Activated CD4-positive, alpha-beta T cell treated with anti-CD3 and anti-CD28 coated beads, Interleukin-2, amount 10 ng/mL, durations not matched to agents 7 days and 5 days (primary cell): ENCODE measurements around the gene BRCA2. TPM values are rescaled to one million over a fixed set of nuclear protein-coding genes. Genes with fewer than 3 reads are reported as not detected.
A peak's percentile ranks its signal among the peaks of the same experiment; 100 is the strongest.

Experiments
- CTCF ChIA-PET: fragments of 350-600 bp; sonication (Branson Sonifier 250); formaldehyde crosslinking; loops from one replicate; lab custom pipeline; 2021; ENCODE audit warnings: antibody characterized with exemption; lab: Charles Lee
- POLR2A ChIA-PET: fragments of 350-600 bp; sonication (Branson Sonifier 250); formaldehyde crosslinking; loops from one replicate; lab custom pipeline; 2021; ENCODE audit warnings: antibody characterized with exemption; lab: Charles Lee
- DNase-seq: peaks from one replicate; pipeline ENCODE4 v3.0.0-alpha.2; 2020
- H3K27ac Mint-ChIP-seq: one replicate; pipeline ENCODE4 v1.8.0; 2021; ENCODE audit warnings: mild to moderate bottlenecking, moderate library complexity, mixed read lengths
- H3K27me3 Mint-ChIP-seq: one replicate; pipeline ENCODE4 v1.8.0; 2021; ENCODE audit warnings: mixed read lengths
- H3K36me3 Mint-ChIP-seq: one replicate; pipeline ENCODE4 v1.8.0; 2021; ENCODE audit warnings: low read depth, mixed read lengths
- H3K4me1 Mint-ChIP-seq: one replicate; pipeline ENCODE4 v1.8.0; 2021; ENCODE audit warnings: mixed read lengths
- H3K4me3 Mint-ChIP-seq: one replicate; pipeline ENCODE4 v1.8.0; 2021; ENCODE audit warnings: mild to moderate bottlenecking, moderate library complexity, mixed read lengths
- H3K9me3 Mint-ChIP-seq: one replicate; pipeline ENCODE4 v1.8.0; 2021; ENCODE audit warnings: mixed read lengths
- total RNA-seq, 2 experiments: library from RNA; stranded (reverse); gene quantifications; one replicate each; pipeline ENCODE4 v1.2.3, GENCODE V29; 2021

The BRCA2 gene
- total RNA-seq, 2 experiments from 2014 or later, result 26.3 to 33.5 TPM

DNA sequence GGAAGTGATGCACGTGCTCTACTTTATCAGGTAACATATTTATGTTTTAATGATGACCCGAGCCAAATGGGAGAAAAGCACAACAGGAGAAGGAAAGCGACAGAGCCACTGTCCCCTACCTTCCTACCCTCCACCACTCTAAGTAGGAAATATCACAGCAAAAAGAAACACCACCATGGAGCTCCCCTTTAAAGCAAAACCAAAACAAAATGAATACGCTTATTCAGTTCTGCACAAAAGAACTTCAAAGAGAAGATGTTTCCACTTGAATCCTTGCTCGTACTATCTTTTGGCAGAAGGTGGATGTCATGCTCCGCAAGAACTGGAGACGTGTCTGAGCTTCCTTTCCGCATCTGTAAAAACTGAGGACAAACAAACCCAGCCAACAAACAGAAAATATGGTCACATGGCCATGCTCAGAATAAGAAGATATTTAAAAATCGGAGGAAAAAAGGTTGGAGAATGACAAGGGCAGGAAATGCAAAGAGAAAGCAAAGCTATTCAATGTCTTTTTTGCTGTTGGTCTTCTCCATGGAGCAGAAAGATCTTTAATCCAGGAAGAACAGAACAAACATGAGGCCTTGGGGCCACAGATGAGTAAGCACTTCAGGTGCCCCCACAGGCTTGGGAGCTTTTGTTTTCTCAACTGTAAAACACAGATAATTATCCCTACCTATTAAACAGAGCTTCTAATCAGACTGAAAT lies 93.1 kb downstream of the BRCA2 start:
- Mint-ChIP-seq H3K27me3 (no peaks in the 10 kb centered on the region), H3K36me3 (peaks cover 26% of the 10 kb centered on the region), H3K4me3 (peak overlapping the region; percentile 23), H3K4me1 (peaks cover 29% of the 10 kb centered on the region), H3K9me3 (no peaks in the 10 kb centered on the region), H3K27ac (peak overlapping the region; percentile 81)
- CTCF ChIA-PET, result interaction anchor here (0.6 to 1.6 kb wide), 8 partner anchors 10 to 438 kb away, joined by 3 to 5 read pairs (median 3); partner anchors contain the start of genes BRCA2 and ZAR1L
- DNase-seq, result no peak
- POLR2A ChIA-PET, result interaction anchor here (0.7 to 1.7 kb wide), 2 partner anchors 93 to 622 kb away, joined by 3 read pairs; partner anchors contain the start of genes BRCA2 and ZAR1L

DNA sequence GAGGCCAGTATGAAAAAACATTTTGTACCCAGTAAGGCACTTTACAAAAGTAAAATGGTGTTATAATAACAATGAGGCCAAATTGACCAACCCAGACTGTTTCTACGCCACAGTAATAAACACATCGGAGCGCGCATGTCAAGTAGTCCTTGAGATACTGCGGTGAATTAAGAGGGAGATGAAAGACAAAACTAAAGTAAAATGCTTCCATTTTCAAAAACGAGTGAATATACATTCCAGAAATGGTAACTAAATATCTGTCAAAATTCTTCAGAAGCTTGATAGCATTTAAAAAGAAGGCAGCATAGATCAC lies 93.6 kb downstream of the BRCA2 start:
- no peak overlapping the region for H3K4me3 Mint-ChIP-seq
- CTCF ChIA-PET, result interaction anchor here (1.0 to 1.6 kb wide), 7 partner anchors 9 to 437 kb away, joined by 3 to 5 read pairs (median 3); partner anchors contain the start of genes BRCA2 and ZAR1L
- H3K27me3 Mint-ChIP-seq, result no peaks in the 10 kb centered on the region
- no peaks in the 10 kb centered on the region for H3K9me3 Mint-ChIP-seq
- POLR2A ChIA-PET, result interaction anchor here (0.7 to 1.7 kb wide), 2 partner anchors 94 to 622 kb away, joined by 3 read pairs; partner anchors contain the start of genes BRCA2 and ZAR1L
- H3K27ac Mint-ChIP-seq, result no peak overlapping the region
- H3K36me3 Mint-ChIP-seq, result peaks cover 21% of the 10 kb centered on the region
- H3K4me1 Mint-ChIP-seq, result peaks cover 29% of the 10 kb centered on the region
- DNase-seq, result no peak

DNA sequence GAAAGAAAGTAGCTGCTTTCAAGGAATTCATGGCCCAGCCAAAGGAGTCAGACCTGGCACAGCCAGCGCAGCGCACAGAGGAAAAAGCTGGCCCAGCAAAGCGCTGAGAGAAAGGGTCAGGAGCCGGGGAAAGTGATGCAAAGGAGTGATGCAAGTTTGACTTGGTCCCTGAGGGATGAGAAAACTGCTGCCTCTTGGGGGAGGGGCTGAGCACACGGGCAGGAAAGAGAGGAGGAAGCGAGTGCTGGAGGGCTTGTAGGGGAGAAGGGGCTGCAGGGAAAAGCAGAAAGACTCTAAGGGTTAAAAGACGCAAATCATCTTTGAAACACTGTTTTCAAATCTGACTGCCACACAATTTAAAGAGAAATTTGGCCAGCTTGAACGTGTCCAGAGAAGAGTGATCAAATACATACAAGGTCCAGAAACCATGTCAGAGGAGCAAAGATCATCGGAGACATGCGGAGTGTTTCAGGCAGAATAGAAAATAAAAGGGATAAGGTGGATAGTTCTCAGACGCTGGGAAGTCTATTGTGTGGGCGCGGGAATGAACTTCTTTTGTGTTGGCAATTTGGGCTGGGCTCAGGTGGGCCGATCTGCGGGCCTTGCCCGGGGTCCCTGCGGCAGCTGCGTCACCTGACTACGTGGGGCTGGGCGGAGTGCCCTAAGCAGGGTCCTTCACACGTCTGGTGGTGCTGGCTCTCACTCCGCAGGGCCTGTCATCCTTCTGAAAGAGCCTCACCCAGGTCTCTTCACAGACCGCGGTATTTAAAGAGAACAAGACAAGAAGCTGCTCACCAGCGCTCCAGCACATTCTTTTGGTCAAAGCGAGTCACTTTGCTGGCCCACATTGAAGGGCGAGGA lies 94.5 kb downstream of the BRCA2 start:
- ChIA-PET CTCF (interaction anchor here (0.5 to 1.5 kb wide), 3 partner anchors 14 to 51 kb away, joined by 3 to 4 read pairs (median 3); no protein-coding TSS in a partner anchor), POLR2A (no interaction called here)
- Mint-ChIP-seq H3K36me3 (peaks cover 21% of the 10 kb centered on the region), H3K27me3 (no peaks in the 10 kb centered on the region), H3K9me3 (no peaks in the 10 kb centered on the region), H3K4me1 (peaks cover 29% of the 10 kb centered on the region), H3K4me3 (no peak overlapping the region), H3K27ac (no peak overlapping the region)
- no peak for DNase-seq

DNA sequence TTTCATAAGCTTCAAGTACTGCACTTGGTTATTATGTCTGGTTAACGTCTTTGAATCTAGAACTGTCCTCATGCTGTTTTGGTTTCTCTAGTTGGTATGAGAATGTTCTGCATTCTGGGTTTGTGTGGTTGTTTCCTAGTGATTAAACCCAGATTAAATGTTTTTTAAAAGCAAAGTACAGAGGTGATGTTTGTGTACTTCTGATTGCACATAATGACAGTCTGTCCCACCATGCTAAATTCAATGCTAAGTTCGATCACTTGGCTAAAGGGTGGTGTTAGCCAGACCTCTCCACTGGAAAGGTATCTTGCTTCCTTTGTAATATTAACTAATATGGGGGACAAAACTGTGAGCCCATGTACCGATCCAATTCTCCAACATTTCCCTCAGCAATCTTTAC lies 98.0 kb downstream of the BRCA2 start:
- Mint-ChIP-seq H3K4me3 (no peak overlapping the region), H3K9me3 (peaks cover 8% of the 10 kb centered on the region)

DNA sequence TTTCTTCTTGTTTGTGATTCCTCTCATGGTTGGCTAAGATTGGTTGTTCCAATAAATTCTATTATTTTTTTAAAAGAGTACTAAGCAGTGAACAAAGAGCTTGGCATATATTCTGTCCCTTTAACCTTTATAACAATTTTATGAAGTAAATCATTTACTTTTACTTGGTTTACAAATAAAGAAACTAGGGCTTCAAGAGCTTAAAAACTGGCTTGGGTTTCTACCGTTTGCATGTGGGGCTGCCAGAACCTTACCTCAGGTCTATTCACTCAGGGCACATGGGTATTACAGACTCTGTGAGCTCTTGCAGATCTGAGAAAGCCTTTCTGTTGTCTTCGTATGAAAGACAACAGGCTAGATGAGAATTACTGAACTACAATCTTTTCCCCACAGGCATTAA lies 99.3 kb downstream of the BRCA2 start:
- peaks cover 30% of the 10 kb centered on the region for H3K36me3 Mint-ChIP-seq
- H3K9me3 Mint-ChIP-seq, result peaks cover 14% of the 10 kb centered on the region
- CTCF ChIA-PET, result interaction anchor here (1.0 kb wide), 1 partner anchor 171 kb away, joined by 3 read pairs; the partner anchor contains the start of gene PDS5B
- H3K27ac Mint-ChIP-seq, result peak overlapping the region; percentile 13
- no peaks in the 10 kb centered on the region for H3K27me3 Mint-ChIP-seq
- DNase-seq, result no peak
- H3K4me3 Mint-ChIP-seq, result no peak overlapping the region
- H3K4me1 Mint-ChIP-seq, result peaks cover 5% of the 10 kb centered on the region
- POLR2A ChIA-PET, result no interaction called here

More for the DNA sequence above, 98.0 kb downstream of the BRCA2 start:
- no peak for DNase-seq
- Mint-ChIP-seq H3K27ac (no peak overlapping the region), H3K27me3 (no peaks in the 10 kb centered on the region), H3K36me3 (peaks cover 21% of the 10 kb centered on the region), H3K4me1 (peaks cover 18% of the 10 kb centered on the region)
- ChIA-PET CTCF (no interaction called here), POLR2A (no interaction called here)

DNA sequence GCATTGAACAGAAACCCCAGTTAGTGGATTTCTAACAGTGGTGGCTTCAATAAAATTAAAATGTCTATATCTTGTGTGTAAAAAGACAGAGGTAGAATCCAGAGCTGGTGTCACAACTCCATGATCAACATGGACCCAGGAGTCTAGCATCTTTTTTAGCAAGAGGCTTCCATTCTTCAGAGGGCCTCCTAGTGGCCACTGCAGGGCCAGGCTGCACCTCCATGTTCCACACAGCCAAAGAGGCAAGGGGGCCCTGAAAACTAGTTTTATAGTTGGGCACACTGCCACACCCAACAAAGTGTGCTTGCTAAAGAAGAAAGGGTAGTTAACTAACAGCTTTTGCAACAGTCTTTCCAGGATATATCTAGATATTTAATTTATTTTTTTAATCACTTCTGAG lies 99.7 kb downstream of the BRCA2 start:
- Mint-ChIP-seq H3K27ac (peak overlapping the region; percentile 13), H3K4me3 (no peak overlapping the region), H3K36me3 (peaks cover 35% of the 10 kb centered on the region), H3K27me3 (no peaks in the 10 kb centered on the region), H3K4me1 (peaks cover under 1% of the 10 kb centered on the region), H3K9me3 (peaks cover 18% of the 10 kb centered on the region)
- peak; percentile 26 for DNase-seq
- POLR2A ChIA-PET, result no interaction called here
- CTCF ChIA-PET, result no interaction called here

DNA sequence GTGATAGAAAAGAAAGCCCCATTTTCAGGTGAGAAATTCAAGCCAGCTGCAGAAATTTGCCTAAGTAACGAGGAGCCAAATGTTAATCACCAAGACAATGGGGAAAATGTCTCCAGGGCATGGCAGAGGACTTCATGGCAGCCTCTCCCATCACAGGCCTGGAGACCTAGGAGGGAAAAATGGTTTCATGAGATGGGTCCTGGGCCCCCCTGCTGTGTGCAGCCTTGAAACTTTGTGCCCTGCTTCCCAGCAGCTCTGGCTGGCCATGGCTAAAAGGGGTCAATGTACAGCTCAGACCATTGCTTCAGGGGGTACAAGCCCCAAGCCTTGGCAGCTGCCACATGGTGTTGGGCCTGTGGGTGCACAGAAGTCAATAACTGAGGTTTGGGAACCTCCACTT lies 102.7 kb downstream of the BRCA2 start:
- POLR2A ChIA-PET, result no interaction called here
- Mint-ChIP-seq H3K4me1 (no peaks in the 10 kb centered on the region), H3K27me3 (no peaks in the 10 kb centered on the region), H3K4me3 (no peak overlapping the region), H3K27ac (no peak overlapping the region), H3K9me3 (peaks cover 26% of the 10 kb centered on the region), H3K36me3 (peaks cover 58% of the 10 kb centered on the region)
- CTCF ChIA-PET, result interaction anchor here (1.1 to 1.3 kb wide), 3 partner anchors 10 to 103 kb away, joined by 3 read pairs; partner anchors contain the start of genes BRCA2 and ZAR1L
- no peak for DNase-seq

DNA sequence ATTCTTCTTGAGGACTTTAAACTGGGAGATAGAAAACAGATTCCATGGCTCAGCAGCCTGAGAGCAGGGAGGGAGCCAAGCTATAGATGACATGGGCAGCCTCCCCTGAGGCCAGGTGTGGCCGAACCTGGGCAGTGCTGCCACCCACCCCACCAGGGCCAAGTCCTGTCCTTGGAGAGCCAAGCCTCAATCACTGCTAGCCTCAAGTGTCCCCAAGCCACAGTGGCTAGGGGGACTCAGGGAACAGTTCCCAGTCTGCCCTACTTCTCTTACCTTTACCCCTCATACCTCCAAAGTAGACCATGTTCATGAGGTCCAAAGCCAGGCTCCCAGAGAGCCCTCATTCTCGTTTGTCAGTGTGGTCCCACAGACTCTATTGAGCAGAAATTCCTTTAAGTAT lies 104.6 kb downstream of the BRCA2 start:
- ChIA-PET CTCF (no interaction called here), POLR2A (no interaction called here)
- peaks cover 29% of the 10 kb centered on the region for H3K9me3 Mint-ChIP-seq
- DNase-seq, result no peak
- H3K4me1 Mint-ChIP-seq, result peaks cover 11% of the 10 kb centered on the region
- H3K27ac Mint-ChIP-seq, result no peak overlapping the region
- H3K27me3 Mint-ChIP-seq, result no peaks in the 10 kb centered on the region
- H3K36me3 Mint-ChIP-seq, result peaks cover 74% of the 10 kb centered on the region
- H3K4me3 Mint-ChIP-seq, result no peak overlapping the region

DNA sequence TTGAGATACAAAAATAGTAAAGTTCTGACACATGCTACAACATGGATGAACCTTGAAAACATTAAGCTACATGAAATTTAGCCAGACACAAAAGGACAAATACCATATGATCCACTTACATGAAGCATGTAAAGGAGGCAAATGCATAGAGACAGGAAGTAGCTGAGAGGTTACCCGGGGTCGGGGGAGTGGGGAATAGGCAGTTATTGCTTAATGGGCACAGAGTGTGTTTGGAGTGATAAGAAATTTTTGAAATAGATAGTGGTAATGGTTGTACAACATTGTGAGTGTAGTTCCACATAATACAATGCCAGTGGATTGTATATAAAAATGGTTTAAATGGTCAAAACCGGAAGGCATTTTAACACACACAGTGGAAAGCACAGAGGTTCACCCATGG lies 108.3 kb downstream of the BRCA2 start:
- Mint-ChIP-seq H3K27ac (no peak overlapping the region), H3K9me3 (peaks cover 20% of the 10 kb centered on the region)

DNA sequence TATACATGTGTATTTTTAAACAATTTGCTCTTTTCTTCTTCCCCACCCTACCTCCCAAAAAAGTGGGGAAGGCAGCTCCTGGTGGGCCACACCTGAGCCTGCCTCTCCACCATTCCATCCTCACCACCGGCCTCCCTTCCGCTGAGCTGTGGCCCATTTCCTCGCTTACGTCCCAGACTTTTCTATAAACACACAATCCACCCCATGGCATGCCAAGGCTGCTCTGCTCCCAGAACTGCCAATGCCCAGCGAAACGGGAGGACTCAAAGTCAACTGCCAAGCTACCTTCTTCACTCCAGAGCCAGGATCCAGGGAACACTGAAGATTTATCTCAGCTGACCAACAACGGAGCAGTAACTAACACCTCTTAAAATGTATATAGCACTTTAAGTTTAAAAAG lies 109.8 kb downstream of the BRCA2 start:
- CTCF ChIA-PET, result no interaction called here
- peaks cover 9% of the 10 kb centered on the region for H3K9me3 Mint-ChIP-seq
- DNase-seq, result no peak
- peak overlapping the region; percentile 97 for H3K27ac Mint-ChIP-seq
- POLR2A ChIA-PET, result no interaction called here
- H3K36me3 Mint-ChIP-seq, result peaks cover 58% of the 10 kb centered on the region
- H3K4me3 Mint-ChIP-seq, result peak overlapping the region; percentile 87
- H3K4me1 Mint-ChIP-seq, result peaks cover 35% of the 10 kb centered on the region
- no peaks in the 10 kb centered on the region for H3K27me3 Mint-ChIP-seq

More for the DNA sequence above, 108.3 kb downstream of the BRCA2 start:
- Mint-ChIP-seq H3K4me1 (peaks cover 27% of the 10 kb centered on the region), H3K36me3 (peaks cover 72% of the 10 kb centered on the region), H3K27me3 (no peaks in the 10 kb centered on the region), H3K4me3 (no peak overlapping the region)
- ChIA-PET POLR2A (no interaction called here), CTCF (interaction anchor here (0.9 kb wide), 1 partner anchor 15 kb away, joined by 3 read pairs; no protein-coding TSS in a partner anchor)
- DNase-seq, result no peak

DNA sequence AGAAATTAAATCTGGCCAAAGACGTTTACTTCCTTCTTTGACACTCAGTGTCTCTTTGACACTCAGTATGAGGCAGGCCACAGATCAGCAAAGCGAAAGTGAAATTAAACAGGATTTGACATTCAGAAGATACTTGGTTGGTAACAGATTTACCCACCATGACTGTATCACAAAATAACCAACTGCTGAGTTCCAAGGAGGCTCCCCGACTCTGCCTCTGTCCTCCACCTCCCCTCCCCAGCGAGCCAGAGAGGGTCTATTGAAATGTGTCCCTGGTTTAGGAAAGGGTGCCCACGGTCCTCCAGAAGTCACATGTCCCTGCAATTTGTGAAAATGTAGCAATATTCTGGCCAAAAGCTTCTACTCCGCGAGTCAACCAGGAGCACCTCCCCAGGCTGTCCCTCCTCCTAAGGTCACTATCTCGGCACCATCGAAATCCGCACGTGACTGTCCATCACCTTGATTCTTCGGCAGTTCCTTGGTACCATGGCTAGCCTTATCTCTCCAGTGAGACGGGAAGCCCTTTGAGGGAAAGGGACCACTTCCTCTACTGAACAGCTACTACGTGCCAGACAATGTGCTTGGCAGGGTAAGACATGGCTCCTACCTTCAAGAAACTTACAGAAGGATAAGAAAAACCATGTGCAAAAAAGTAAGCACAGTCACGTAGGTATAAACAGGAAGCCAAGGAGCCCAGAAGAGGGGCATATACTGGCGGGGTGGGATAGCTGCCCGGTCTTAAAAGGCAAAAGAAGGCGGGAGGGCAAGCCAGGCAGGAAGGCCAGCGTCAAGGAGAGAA lies 111.1 kb downstream of the BRCA2 start:
- H3K27ac Mint-ChIP-seq, result peak overlapping the region; percentile 97
- H3K36me3 Mint-ChIP-seq, result peaks cover 48% of the 10 kb centered on the region
- H3K27me3 Mint-ChIP-seq, result no peaks in the 10 kb centered on the region
- peaks cover 38% of the 10 kb centered on the region for H3K4me1 Mint-ChIP-seq
- ChIA-PET POLR2A (no interaction called here), CTCF (interaction anchor here (2.8 kb wide), 1 partner anchor 13 kb away, joined by 9 read pairs; no protein-coding TSS in a partner anchor)
- peak overlapping the region; percentile 87 for H3K4me3 Mint-ChIP-seq
- peak; percentile 73 for DNase-seq
- H3K9me3 Mint-ChIP-seq, result peaks cover 4% of the 10 kb centered on the region
